HepG2 (cell line): Measurements from ENCODE around the gene TRIM27. TPM values are rescaled to one million over a fixed set of nuclear protein-coding genes. Genes with fewer than 3 reads are reported as not detected.

ENCODE experiments used
- BRD4 ChIP-seq: sonication (generic); formaldehyde crosslinking; IDR thresholded peaks from 2 replicates; pipeline ENCODE4 v1.4.0; 2020; ENCODE audit warnings: missing genetic modification reagents
- ETV6 ChIP-seq: sonication (generic); formaldehyde crosslinking; conservative IDR thresholded peaks from 2 replicates; pipeline ENCODE4 v1.4.0; 2020; ENCODE audit warnings: missing genetic modification reagents
- HOMEZ ChIP-seq: IDR thresholded peaks from 2 replicates; pipeline ENCODE4 v1.6.1; 2016; ENCODE audit warnings: low read depth
- HOXA5 ChIP-seq: sonication (generic); formaldehyde crosslinking; IDR thresholded peaks from 2 replicates; pipeline ENCODE4 v1.4.0; 2020; ENCODE audit warnings: missing genetic modification reagents
- KDM2A ChIP-seq: sonication (generic); formaldehyde crosslinking; IDR thresholded peaks from 2 replicates; pipeline ENCODE4 v1.4.0; 2020; ENCODE audit warnings: low read depth, missing genetic modification reagents, borderline replicate concordance
- TFE3 ChIP-seq: IDR thresholded peaks from 2 replicates; pipeline ENCODE4 v1.6.1; 2016
- ZBTB34 ChIP-seq: sonication (generic); formaldehyde crosslinking; IDR thresholded peaks from 2 replicates; pipeline ENCODE4 v1.8.0; 2022; ENCODE audit warnings: mild to moderate bottlenecking, missing genetic modification reagents
- ZBTB49 ChIP-seq: sonication (generic); formaldehyde crosslinking; IDR thresholded peaks from 2 replicates; pipeline ENCODE4 v1.4.0; 2020; ENCODE audit warnings: missing genetic modification reagents, borderline replicate concordance
- ZNF296 ChIP-seq: sonication (generic); formaldehyde crosslinking; conservative IDR thresholded peaks from 2 replicates; pipeline ENCODE4 v1.5.0; 2020; ENCODE audit warnings: mild to moderate bottlenecking, missing genetic modification reagents
- ZNF552 ChIP-seq: sonication (generic); formaldehyde crosslinking; IDR thresholded peaks from 2 replicates; pipeline ENCODE4 v1.9.0; 2022; ENCODE audit warnings: missing genetic modification reagents, mild to moderate bottlenecking, borderline replicate concordance
- ZNF564 ChIP-seq: sonication (generic); formaldehyde crosslinking; IDR thresholded peaks from 2 replicates; pipeline ENCODE4 v1.8.1; 2023; ENCODE audit warnings: mild to moderate bottlenecking, missing genetic modification reagents
- polyA plus RNA-seq, 8 experiments: library from polyadenylated mRNA; depleted of rRNA in 3 of 8; stranded (reverse) in 7 of 8; unstranded in 1 of 8; fragments of >200 nt; fragmentation: Illumina TruSeq in 4 of 8; extraction: Trizol in 4 of 8; gene quantifications; 2 replicates each; pipeline versions ENCODE4 v1.2.1 to v1.2.3, GENCODE V29; 2011 to 2016; ENCODE audit warnings: low read depth in 4 of 8, missing spikeins in 1 of 8, mixed read lengths in 1 of 8; ENCODE audit not compliant: insufficient read depth in 1 of 8
- total RNA-seq, 5 experiments: library from RNA; depleted of rRNA; stranded (reverse); fragments of >200 nt; fragmentation: Illumina TruSeq; extraction: Trizol; gene quantifications; 2 replicates each; pipeline ENCODE4 v1.2.3, GENCODE V29; 2016; ENCODE audit warnings: low read depth in 1 of 5
- TF ChIP-seq, protein P1 (sequence below): sonication (generic); formaldehyde crosslinking; IDR thresholded peaks from 2 replicates; pipeline ENCODE4 v1.8.0; 2022; ENCODE audit warnings: missing genetic modification reagents, mild to moderate bottlenecking, inconsistent platforms, borderline replicate concordance
- TF ChIP-seq, protein P2 (sequence below): sonication (generic); formaldehyde crosslinking; IDR thresholded peaks from 2 replicates; pipeline ENCODE4 v1.8.0; 2022; ENCODE audit warnings: mild to moderate bottlenecking, missing genetic modification reagents, moderate library complexity
- TF ChIP-seq, protein P3 (sequence below): IDR thresholded peaks from 2 replicates; pipeline ENCODE4 v1.6.1; 2016; ENCODE audit warnings: mild to moderate bottlenecking, missing biosample characterization, missing genetic modification reagents

The TRIM27 gene
- total and polyA plus RNA-seq, 2 of the 13 experiments (the other 11 are each of a cell fraction or from before 2014, with no cell fraction given) = 88.6 to 112 TPM

DNA sequence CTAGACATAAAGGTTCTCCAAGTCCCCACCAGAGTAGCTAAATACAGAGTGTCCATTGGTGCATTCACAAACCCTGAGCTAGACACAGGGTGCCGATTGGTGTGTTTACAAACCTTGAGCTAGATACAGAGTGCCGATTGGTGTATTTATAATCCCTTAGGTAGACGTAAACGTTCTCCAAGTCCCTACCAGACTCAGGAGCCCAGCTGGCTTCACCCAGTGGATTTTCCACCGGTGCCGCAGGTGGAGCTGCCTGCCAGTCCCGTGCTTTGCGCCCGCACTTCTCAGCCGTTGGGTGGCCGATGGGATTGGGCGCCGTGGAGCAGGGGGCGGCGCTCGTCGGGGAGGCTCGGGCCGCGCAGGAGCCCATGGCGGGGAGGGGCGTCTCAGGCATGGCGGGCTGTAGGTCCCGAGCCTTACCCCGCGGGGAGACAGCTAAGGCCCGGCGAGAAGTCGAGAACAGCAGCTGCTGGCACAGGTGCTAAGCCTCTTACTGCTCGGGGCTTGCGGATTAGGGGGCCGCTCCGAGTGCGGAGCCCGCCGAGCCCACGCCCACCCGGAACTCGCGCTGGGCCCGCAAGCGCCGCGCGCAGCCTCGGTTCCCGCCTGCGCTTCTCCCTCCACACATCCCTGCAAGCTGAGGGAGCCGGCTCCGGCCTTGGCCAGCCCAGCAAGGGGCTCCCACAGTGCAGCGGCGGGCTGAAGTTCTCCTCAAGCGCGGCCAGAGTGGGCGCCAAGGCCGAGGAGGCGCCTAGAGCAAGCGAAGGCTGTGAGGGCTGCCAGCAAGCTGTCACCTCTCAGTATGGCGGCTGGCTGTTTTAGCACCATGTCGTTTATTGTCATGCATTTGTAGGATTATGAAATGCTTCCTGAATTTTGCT lies 57.3 kb downstream of the TRIM27 start (continued):
- TF ChIP-seq ZNF564 (CRISPR knock-in tag) (peak; percentile 96), ZBTB34 (CRISPR knock-in tag) (peak; percentile 46; the same call in 1 of the 2 replicates), ZNF552 (CRISPR knock-in tag) (peak; percentile 55; the same call in 1 of the 2 replicates), ZNF296 (CRISPR knock-in tag) (peak; percentile 88; the same call in 1 of the 2 replicates), HOXA5 (CRISPR knock-in tag) (0 out of 2 replicates have a peak, but pooled peaks have one; percentile 78), KDM2A (CRISPR knock-in tag) (peak; percentile 70; the same call in 1 of the 2 replicates), HOMEZ (CRISPR knock-in tag) (peak; percentile 65), ZBTB49 (CRISPR knock-in tag) (peak; percentile 69; the same call in 1 of the 2 replicates), BRD4 (CRISPR knock-in tag) (peak; percentile 84), ETV6 (CRISPR knock-in tag) (peak; percentile 24; the same call in 1 of the 2 replicates), TFE3 (CRISPR knock-in tag) (peak; percentile 56)
- TF ChIP-seq, protein P1, sequence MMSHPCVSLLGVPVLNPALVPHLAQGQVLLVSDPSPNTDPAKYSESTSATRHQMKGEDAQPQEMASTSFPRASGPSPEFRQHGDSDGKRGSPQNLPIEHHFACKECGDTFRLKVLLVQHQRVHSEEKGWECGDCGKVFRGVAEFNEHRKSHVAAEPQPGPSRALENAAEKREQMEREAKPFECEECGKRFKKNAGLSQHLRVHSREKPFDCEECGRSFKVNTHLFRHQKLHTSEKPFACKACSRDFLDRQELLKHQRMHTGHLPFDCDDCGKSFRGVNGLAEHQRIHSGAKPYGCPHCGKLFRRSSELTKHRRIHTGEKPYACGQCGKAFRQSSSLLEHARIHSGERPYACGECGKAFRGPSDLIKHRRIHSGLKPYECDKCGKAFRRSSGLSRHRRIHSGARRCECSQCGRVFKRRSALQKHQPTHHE (CRISPR knock-in tag) = peak; percentile 97; the same call in 1 of the 2 replicates
- TF ChIP-seq, protein P2, sequence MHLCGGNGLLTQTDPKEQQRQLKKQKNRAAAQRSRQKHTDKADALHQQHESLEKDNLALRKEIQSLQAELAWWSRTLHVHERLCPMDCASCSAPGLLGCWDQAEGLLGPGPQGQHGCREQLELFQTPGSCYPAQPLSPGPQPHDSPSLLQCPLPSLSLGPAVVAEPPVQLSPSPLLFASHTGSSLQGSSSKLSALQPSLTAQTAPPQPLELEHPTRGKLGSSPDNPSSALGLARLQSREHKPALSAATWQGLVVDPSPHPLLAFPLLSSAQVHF (CRISPR knock-in tag) = 0 out of 2 replicates have a peak, but pooled peaks have one; percentile 38
- TF ChIP-seq, protein P3, sequence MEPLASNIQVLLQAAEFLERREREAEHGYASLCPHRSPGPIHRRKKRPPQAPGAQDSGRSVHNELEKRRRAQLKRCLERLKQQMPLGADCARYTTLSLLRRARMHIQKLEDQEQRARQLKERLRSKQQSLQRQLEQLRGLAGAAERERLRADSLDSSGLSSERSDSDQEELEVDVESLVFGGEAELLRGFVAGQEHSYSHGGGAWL (CRISPR knock-in tag) = peak; percentile 57
